NCI-H1694 (cell line): ENCODE measurements around the gene TRAF1.

Experiments
- DNase-seq: peaks from one replicate; lab custom pipeline; 2025; lab: John Stamatoyannopoulos, UW

TRAF1 gene

DNA sequence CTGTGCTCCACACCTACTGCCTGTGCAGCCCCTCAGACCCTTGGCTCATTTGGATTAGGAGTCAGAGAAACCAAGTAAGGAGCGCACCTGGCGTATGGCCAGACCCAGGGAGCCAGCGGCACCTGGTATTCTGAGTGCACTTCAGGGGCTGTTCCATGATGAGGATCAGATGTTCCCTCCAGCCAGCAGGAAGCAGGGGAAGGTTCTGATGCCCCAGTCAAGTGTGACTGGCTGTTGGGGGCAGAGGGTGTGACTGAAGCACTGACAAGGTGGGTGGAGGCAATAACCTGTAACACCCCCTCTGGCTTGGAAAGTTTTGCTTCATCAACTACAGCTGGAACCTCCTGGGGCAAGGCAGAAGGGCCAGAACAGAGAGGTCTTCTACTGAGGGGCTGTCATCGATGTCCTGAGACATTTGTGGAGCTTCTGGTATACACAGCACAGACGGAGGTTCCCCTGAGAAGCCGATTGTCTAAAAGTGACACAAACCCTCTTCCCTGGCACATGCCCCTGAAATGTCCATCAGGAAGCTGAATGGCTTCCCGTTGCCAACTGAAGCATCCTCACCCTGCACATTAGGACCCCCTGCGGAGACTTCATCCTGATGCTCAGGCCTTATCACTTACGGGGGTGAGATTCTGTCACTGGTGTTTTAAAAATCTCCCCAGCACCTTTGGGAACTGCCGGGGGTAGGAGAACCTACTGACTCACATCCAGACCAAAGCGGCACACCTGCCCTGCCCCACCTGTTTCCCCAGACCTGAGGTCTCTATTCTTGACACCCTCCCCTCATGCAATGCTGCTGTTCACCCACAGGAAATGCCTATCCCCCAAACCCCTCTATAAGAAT, 21.1 kb downstream of the TRAF1 start:
- no peak for DNase-seq

DNA sequence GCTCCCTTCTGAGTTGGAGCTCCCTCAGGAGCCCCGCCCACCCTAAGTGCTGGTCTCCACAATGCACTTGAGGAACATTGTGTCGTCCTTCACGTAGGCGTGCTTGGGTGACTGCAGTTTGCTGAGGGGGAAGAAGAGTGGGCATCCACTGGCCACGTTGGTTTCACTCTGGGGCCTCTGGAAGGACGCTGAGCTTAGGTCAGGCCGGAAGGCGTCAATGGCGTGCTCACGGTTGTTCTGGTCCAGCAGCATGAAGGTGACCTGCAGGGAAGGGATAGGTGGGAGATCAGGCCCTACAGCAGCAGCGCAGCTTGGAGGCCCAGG, 21.7 kb downstream of the TRAF1 start:
- DNase-seq, result no peak

DNA sequence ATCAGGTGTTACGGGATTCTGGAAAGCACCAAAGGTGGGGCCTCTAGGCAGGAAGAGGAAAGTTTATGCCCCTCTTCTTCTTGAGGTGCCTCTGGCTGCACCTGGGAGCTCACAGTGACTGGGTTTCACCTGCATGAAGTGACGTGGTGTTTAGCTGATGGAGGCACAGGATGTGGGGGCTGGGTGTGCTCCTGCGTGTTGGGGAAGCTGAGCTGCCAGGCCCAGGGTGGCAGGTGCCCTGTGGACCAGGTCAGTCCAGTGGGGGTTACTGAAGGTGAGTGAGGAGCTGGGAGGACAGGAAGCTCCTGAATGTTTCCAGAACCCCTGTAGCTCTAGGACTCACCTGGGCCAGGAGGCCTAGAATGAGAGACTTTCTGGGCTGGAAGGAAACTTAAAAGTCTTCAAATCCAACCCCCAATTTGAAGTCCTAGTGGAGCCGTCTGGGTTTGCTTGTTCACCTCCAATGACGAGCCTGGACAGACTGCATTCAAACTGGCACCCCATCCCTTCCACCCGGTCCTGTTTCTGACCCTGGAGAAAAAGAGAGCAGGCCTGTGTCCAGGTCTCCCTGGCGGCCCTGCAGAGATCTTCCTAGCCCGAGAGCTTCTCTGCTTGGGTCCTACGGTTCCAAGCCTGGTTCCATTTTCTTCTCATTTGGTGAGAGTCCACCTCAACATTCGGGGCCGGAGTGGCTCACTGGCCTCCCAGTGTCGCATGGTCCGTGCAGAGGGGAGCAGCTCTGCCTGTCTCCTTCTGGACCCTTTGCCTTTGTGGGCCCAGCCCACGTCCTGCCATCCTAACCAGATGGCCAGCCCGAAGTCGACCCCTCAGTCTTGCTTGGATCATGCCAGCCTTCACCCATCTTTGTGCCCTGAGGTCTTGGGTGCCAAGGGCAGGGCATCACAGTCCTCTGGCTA, 22.3 kb downstream of the TRAF1 start:
- DNase-seq, result no peak

DNA sequence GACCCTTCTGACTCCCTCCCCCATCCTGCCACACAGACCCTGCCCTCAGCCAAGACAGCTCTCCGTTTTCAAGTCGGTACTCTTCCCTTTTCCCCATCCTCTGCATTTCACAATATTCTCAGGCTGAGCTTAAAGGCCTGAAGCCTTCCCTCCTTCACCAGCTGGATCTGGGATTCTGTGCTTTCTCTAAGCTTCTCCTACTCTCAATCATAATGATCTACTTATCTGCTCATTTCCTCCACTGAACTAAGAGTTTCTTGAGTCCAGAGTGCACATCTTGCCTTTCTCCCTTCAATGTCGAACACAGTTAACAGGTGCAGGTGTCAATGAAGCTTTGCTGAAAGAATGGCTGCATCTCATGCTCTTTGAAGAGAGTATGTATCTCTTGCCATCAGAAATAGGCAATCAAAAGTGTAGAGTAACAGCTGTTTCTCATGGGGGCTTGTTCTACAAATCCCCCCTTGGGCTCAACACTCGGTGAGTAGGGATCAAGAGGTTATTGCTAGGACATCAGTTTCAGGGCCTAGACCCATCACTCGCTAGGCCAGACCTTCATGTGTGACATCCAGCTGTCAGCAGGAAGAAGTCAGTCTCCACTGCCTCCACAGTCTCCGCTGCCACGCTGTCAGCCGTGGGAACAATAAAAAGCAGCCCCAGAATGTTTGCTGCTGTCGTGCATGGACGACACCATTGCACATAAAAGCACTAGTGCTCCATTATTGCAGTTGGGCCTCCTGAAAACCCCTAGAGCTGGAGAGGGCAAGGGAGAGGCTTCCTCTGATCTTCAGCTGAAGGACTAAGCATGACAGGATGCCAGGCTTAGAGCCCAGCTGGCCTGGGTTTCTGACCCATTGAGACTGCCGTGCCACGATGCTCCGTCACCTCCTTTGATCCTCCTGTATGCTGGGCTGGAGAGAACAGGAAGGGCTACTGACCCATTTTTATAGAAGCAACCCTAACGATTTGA, 23.7 kb downstream of the TRAF1 start:
- no peak for DNase-seq

DNA sequence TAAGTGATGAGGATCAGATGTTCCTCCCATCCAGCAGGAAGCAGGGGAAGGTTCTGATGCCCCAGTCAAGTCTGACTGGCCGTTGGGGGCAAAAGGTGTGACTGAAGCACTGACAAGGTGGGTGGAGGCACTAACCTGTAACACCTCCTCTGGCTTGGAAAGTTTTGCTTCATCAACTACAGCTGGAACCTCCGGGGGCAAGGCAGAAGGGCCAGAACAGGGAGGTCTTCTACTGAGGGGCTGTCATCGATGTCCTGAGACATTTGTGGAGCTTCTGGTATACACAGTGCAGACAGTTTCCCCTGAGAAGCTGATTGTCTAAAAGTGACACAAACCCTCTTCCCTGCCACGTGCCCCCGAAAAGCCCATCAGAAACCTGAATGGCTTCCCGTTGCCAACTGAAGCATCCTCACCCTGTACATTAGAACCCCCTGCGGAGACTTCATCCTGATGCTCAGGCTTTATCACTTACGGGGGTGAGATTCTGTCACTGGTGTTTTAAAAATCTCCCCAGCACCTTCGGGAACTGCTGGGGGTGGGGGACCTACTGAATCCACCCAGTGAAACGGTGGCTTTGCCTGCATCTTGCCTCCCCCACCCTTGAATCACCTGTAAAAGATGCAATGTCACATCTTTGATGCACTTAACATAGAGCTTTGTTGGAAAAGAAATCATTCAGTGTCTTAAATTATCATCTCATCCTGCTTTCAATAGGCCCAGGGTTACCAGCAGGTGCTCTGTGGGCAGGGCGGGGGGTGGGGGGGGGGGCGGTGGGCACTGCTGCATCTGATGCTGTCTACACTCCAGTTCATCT, 24.6 kb downstream of the TRAF1 start:
- DNase-seq, result no peak

DNA sequence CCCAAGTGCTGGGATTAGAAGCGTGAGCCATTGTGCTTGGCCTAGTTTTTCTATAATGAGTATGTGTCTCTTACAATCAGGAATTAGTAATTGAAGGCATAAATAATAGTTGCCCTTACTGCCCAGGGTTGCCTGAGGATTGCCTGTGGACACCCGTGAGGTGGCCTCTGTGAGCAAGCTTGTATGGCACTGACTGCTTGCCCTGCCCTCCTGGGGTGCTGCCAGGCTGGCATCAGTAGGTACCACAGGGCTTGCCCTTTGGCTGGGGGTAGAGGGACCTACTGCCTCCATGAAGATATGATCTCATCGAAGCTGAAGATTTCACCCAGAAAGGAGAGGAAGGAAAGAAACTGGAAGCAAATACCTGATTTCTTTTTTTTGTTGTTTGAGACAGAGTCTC, 25.8 kb downstream of the TRAF1 start:
- no peak for DNase-seq

DNA sequence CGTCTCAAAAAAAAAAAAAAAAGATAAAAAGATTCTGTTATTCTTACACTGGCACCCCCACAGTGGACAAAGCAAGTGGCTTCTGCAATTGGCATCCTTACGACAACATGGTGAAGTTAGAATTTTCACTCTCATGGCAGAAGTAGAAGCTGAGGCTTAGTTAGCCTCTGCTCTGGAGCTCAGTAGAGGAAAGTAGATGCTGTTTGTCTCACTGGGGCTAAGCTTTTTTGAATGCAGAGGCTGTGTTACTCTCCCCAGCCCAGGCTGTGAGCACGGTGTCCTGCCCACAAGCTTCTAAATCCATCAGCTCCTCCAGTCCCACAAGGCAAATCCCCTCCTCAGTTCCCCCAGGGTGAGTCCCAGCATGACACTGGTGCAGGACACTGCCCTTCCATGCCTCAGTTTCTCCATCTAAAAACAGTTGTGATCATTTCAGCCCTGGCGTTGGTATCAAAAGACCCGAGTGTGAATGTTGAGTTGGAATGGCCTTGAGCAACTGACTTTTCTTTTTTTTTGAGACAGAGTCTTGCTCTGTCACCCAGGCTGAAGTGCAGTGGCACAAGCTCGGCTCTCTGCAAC, 27.0 kb downstream of the TRAF1 start:
- DNase-seq, result no peak

DNA sequence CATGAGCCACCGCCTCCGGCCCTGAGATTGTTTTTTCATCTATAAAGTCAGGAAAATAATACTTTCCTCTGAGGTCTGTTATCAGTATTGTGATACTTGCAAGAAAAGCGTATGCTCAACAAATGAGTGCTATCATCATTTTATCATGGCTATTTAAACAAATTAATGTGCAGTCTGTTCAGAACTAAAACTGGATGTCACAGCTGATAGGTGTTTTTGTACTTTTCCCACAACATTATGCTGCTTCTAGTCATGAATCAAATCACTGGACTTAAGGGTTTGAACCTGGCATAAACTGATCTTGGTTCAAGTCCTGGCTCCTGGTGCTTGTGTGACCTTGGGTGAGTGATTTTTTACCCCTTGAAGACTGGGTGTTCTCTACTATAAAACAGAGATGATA, 28.2 kb downstream of the TRAF1 start:
- no peak for DNase-seq

DNA sequence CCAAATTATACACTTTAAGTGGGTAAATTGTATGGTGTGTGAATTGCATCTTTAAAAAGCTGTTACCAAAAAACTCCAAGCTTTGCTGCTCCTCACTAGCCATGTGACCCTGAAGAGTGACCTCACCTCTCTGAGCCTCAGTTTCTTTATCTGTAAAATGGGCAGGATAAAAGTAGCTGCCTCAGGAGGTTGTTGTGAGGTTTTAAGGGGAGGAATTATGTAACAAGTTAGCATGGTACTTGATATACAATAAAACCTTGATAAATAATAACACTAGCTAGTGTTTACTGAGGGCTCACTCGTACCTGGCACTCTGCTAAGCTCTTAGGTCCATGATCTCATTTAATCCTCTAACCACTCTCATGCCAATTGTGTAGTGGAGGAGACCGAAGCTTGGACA, 30.6 kb downstream of the TRAF1 start:
- no peak for DNase-seq

DNA sequence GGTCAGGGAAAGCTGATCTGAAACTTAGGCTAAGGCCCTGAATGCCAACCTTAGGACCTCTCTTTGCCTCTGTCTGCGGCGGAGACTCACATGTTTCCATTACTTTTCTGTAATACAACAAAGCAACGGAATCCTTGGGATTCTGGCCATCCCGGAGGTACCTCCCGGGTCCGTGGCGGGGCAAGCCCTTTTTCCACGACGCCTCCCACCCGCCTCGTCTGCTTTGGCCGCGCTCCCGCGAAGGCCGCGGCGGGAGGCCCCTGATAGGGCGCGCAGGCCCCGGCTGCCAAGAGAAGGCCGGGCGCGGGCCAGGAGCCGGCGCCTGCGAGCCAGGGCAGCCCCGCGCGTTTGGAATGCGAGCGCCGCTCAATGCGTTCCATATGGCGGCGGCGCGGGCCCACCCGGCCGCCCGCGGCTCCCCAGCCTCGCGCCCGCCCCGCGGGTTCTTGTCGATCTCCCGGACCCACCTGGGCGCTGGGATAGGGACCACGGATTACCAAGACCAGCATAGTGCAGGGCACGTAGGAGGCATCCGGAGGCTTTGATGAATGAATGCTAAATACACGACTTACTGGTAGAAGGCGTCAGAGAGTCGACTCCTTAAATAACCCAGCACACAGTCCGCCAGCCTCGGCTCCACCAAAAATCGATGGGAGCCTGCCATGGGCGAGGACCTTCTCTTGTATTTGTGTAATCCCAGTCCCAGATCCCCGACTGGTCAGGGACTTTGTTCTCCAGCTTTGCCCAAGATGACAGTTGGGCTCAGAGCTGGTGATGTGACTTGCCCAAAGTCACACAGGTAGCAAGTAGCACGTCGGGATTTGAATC, 32.1 kb downstream of the TRAF1 start:
- DNase-seq, result no peak

DNA sequence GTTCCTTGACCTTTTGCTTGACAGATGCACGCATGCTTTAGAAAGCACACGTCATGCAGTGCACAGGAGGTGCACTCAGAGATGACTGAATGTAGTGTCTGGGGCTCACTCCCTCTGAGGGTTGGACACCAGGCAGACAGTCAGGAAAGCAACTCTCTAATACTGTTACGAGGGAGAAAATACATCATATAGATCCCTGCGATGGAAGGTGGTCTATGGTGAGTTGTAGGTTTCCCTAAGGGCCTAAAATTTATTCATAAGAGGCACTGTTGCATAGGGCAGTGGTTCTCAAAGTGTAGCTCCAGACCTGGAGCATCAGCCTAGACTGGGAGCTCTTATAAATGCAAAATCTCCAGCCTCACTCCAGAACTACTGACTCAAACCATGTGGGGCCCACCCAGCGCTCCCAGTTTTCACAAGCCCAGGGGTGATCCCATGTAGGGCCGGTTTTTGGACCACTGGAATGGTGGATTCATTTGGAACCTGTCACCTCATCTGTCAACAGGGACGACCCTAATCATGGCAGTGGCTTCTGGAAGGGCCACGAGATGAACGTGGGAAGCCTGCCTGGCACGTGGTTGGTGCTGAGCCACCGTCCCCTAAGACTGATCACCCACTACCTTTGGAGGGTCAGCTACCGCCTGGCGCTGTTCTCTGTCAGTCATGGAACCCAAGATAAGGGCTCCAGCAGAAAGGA, 32.8 kb downstream of the TRAF1 start:
- DNase-seq, result no peak

DNA sequence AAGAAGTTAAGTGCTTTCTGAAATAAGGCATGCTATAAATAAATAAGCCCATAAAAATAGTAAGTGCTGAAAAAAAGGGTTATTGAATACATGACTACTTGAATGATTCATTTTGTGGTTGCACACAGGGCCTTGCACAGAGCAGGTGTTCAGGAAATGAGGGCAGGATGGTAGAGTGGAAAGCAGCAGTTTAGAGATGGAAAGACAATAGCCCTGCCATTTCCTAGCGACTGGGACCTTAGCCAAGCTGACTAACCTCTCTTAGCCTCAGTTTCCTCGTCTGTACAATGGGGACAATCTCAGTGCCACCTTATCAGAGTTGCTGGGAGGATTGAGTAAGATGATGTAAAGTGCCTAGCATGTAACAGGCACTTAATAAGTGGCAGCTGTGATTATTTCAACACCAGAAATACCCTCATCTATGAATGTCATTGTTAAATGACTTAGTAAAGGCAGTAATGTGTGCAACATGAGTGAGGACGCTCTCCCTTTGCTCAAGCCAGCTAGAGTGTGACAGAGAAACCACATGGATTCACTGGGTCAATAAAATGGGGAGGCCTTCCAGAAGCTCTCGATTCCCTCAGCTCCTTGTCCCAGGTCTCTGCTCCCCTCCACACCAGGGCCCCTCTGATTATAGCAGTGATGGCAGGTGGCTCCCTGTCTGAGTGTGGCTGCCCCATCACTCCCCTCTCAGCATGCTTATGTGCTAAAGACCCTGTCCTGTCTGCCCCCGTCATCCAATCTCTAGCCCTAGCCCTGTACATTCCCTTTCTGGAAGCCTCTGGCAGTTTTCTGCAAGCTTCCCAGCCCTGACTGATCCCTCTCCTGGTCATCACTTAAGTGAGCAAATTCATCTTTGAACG, 33.6 kb downstream of the TRAF1 start:
- DNase-seq, result no peak

DNA sequence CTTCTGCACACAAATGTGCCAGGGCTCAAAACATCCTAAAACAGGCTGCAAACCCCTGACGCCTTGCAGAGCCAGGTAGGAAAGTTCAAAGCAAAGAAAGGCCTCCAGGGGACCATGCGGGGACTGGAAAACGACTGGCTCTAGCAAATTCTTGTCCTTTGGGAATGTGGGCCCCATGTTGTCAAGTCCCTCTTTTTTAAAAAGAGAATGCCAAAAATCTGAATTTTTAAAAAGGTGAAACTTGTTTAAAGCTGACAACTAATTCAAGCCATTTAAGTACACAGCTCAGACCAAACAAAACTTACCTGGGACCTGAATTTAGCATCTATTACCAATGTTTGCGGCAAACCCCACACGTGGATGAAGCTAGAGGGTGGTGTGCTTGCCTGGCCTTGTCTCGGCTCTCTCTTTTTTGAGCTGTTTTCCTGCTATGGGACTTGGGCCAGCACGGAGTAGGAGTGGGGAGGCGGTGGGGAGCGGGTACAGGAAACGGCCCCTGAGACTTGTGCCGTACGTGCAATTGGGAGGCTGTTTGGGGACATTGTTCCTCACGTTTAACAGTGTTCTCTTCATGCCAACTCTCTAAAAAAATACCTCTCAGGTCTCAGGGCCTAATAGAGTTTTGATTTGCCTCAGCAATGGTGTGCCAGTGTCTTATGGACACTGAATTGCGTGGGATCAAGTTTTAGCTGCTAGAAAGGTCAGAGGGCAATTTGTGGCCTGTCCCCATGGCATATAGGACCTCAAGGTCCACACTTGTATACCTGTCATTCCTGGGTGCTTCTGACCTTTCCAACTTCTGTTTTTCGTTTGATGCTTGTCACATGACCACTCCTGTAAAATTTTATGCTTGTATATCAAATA, 34.5 kb downstream of the TRAF1 start:
- no peak for DNase-seq

DNA sequence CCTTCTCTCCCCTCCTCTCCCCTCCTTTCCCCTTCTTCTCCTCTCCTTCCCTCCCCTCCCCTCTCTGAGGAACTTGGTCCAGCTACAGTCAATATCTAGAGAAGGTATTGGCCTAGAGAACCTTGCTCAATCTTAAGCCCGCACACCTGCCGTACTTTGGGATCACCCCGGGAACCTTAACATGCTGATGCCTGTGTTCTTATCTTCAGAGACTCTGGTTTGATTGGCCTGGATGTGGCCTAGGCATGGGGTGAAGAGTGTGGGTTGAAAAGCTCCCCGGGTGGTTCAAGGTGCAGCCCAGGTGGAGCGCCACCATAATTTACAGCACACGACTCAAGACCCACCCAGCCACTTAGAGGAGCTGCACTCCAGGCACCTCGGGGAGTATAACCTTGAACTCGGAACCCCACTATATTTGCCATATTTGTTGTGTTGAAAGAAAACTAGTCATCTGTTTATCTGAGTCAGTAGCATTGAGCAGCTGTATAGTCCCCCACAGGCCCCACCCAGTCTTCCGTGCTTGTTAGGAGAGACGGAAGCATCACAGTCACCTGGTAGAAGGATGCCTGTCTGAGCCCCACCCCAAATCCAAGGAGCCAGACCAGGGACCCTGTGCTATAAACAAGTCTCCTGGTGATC, 35.2 kb downstream of the TRAF1 start:
- DNase-seq, result no peak

DNA sequence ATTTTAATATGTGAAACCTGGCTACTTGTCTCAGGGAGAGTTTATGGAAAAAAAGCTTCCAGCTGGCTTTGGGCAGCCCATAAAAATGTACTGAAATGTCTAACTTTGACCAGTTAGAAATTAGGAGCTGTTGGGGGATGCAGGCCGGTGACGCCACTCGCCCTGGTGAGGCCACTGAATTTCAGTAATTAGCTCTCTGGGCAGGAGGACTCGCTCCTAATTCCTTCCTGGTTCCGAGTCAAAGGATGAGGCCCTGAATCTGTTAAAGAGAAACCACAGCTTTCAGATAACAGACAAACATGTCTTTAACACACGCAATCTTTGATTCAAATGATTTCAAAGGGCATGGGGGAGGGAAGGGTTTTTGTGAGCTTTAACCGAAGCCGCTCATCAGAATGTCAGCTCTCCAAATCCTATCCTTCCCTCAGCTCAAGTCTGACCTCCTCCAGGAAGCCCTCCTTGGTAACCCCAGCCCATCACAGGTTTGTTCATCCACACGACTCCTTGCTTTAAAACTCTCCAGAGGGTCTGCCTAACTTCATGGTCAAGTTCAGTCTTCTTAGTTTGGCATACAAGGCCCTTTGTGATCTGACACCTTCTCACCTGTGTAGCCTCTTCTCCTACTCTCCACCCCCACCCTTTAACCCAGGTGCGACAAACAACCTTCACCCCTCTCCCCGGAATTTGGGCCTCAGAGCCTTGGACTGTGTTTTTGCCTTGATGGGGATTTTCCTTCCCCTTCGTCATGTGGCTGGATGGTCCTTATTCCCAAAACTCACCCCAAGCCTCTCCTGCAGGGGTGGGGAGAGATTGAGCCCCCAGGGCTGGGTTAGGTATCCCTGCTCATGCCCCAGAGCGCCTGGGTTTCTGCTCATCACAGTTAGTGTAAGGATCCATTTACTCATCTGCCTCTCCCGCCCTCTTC, 36.0 kb downstream of the TRAF1 start:
- no peak for DNase-seq
